GM19043 (cell line): ENCODE measurements around the gene NRXN3.

Experiments
- ATAC-seq: cut with Tn5 transposase; IDR thresholded peaks from one replicate; pipeline ENCODE4 v1.9.1; 2021; ENCODE audit warnings: low read depth; ENCODE audit not compliant: unreplicated experiment

The NRXN3 gene

DNA sequence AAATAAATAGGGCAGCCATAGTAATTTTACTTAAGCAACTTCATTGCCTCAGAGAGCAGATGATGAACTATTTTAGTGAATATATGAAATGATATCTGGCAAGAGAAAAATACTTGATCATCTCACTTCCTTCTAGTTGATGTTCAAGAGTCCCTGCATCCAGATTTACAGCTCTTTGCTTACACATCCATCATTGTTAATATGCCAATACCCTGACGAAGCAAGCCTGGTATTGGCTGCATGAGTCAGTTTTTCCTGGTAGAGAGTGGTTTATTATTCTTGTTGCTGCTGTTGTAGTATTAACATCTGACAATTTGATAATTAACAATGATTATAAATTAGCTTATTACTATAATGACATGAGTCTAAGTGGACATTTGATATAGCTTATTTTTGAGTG is 681.9 kb downstream of the NRXN3 start:
- no peak for ATAC-seq

DNA sequence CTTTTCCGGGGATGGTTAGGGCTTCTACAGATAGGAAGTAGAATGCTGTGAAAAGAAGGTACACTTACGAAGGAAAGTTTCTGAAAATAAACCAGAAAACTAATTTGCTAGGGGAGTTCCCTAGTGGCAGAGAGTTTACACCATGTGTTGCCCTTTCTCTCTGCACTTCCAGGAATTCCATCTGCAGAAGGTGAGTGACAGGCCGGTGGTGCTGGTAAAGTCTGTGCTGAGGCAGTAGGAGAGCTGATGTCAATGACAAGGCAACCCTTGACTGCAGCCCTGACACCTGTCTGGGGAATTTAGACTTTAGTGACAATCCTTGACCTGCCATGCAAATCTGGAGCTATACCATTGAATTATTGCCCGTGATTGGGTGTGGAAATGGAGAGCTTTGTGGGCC is 687.8 kb downstream of the NRXN3 start:
- ATAC-seq, result no peak

DNA sequence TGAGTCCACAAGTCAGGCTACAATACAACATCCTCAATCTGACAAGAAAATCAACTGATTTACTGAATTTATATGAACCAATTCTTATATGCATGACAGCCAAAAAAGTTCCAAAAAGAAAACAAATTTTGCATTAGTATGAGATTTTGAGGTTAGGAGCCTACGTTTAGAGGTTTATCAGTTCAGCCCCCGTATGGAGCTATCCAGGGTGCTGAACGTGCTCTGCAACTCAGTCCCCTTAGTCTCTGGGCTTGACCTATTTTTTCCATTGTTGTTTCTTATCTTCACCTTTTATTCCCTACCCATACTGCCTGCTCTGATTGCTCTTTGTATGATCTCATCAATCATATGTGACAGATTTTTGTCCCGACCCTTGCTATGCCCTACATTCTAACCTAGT is 693.0 kb downstream of the NRXN3 start:
- ATAC-seq, result no peak

DNA sequence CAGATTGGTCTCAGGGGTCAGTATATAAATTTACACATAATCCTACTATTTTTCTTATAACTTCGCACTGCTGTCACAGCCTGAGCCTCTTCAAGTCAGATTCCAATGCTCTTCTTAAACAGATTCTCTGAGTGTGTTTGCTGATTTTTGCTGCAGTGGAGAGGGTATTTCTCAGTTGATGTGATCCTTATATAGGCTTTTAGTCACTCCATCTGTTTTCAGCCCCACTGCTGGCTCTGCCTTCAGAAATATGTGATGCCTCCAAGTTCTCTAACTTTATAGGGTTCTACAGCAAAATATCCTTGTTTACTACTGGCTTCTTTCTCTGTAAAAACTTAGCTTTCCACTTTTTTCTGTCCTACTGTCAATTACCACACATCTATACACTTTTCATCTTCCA is 702.7 kb downstream of the NRXN3 start:
- ATAC-seq, result no peak

DNA sequence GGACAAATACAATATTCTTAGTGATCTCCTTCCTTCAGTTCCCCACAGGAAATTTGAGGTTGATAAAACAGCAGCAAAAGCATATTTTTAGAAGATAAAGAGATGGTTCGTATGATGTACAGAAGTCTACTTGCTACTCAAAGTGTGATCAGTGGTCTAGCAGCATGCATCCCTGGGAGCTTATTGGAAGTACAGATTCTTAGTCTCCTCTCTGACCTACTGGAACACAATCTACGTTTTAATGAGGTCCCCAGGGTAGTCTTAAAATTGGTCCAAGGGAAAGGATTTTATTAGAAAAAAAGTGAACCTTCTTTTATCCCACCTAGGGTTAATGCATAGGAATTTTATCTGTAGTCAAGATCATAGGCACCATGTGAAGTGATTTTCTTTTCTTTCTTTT is 703.4 kb downstream of the NRXN3 start:
- ATAC-seq, result no peak

DNA sequence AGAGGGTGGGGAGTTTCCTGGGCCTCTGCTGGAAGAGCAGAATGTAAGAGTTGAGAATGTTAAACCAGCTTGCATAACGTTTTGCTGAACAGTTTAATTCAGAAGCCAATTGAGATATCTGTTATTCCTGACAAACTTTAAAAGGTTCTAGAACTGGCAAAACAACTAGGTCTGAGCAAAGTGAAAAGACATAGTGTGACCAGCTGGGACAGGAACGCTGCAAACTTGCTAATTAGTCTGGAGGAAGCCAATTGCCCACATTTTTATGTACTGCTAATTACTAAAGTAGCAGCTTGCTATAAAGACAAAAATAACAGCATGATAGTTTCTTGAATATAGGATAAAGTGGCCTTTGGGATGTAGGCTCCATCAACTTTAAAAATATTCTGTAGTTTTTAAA is 704.9 kb downstream of the NRXN3 start:
- no peak for ATAC-seq

GRCh38 chr14:78885884-78886283 is 715.7 kb downstream of the NRXN3 start:
- ATAC-seq, result no peak

GRCh38 chr14:78897443-78897842 is 727.3 kb downstream of the NRXN3 start:
- no peak for ATAC-seq

GRCh38 chr14:78902010-78902623 is 731.9 kb downstream of the NRXN3 start:
- ATAC-seq, result no peak

GRCh38 chr14:78904094-78904493 is 733.9 kb downstream of the NRXN3 start:
- ATAC-seq, result no peak

DNA sequence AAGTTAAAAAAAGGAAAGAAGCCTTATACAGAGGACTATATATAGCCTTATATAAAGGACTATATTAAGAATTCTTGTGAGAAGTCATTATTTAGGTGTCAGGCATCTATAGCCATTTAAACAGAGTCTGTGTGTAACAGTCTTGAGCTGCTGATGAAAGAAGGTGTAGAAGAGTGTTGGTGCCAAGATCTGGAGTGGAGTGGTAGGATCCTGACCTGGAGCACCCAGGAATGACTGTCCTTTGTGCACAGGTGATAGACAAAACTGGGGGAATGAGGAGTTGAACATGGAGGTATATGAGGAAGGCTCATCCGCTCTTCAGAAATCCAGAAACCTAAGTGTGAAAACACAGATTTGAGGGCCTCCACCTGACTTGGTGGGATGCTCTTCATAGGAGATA is 747.3 kb downstream of the NRXN3 start:
- ATAC-seq, result no peak

DNA sequence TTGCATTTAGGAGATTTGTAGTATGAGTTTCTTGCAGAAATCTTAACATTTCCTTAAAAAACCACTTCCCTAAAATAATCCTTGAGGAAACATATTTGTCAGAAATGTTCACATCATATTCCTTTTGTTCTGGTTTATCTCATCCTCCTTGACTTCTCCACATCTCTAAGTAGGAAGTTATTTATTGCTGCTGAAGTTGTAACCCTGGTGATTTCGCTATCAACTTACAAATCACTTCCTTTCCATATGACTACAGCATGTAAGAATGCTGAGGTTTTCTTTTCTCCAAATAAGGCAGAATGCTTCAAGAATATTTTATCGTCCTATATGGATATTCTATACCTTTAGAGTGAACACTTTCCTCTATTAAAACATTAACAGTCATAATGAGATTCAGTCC is 751.7 kb downstream of the NRXN3 start:
- no peak for ATAC-seq

GRCh38 chr14:78927261-78927660 is 757.1 kb downstream of the NRXN3 start:
- ATAC-seq, result no peak

- no peak for ATAC-seq
These were observed 763.0 kb downstream of the NRXN3 start for GRCh38 chr14:78933166-78933565.

DNA sequence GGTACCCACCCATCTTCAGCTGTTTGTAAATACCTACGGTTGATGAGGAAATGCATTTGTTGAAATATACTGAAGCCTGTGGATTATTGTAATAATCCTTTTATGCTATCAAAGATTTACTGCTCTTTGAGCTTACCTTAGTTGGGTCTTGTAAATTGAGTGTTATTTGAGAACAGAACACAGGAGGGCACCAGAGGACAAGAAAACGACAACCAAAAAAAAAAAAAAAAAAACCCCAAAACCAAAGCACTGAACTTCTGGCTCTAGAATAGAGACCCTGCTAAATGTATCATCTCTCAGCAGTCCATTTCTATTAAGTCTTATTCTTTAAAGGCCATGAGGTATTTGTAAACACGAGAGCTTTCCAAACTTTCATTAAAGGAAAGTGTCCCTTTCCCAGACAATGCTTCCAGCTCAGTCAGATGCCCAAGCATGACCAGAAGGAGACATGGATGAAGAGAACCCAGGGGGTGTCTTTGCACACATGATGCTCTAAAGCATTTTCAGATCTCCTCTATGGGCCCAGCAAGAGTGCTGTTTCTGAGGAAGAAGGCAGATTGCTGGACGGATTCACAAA is 763.9 kb downstream of the NRXN3 start:
- ATAC-seq, result no peak

DNA sequence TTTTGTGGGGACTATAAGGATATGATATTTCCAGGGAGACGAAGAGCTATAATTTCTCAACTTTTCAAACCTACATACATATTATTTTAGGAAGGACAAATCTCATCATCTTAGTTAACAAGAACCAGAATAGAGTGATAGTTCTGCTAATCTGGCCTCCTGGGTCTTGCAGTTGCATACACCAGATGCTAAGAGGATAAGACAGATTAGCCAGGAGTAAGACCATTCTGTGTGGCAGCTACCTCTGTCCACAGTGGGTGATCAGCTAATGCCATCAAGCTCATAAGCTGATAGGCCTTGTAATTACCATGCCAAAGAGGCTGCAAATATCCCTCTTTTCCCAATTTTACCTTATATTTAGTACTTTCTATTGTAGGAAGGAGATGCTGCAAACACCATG is 776.8 kb downstream of the NRXN3 start:
- no peak for ATAC-seq

- no peak for ATAC-seq
These were observed 777.5 kb downstream of the NRXN3 start for GRCh38 chr14:78947681-78948080.

DNA sequence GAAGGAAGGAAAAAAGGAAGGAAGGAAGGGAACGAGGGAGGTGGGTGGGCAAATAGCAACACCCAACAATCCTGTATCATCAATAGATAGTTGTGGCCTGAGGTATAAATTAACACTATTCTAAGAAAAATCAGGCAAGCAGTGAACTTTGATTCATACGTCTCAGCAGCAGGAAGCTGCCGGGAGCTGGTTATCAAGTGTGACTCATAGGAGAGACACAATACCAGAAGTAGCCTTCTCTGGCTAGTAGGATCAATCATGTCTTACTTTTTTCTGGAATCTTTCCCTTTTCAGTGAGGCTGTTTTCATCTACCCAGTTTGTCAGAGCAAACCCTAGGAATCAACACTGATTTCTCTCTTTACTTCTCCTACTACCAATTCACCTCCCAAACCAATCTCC is 780.5 kb downstream of the NRXN3 start:
- no peak for ATAC-seq

DNA sequence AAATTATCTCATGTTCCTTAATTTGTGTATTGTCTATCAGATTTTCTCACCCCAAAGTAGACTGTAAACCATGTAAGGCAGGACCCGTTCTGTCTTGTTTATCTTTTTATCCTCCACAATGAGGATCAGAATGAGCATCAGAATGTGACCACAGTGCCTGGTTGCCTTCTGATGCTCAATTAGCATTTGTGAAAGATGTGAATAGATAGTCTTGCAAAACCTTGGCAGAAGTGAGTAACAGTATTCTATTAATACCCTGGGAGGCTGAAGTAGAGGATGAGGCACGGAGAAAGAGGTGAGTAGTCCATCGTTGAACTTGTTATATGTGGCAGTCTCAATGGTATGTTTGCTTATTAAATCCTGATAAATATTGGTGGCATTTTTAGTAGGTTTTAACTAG is 781.4 kb downstream of the NRXN3 start:
- no peak for ATAC-seq

GRCh38 chr14:78959674-78960264 is 789.6 kb downstream of the NRXN3 start:
- peak; percentile 79 for ATAC-seq

DNA sequence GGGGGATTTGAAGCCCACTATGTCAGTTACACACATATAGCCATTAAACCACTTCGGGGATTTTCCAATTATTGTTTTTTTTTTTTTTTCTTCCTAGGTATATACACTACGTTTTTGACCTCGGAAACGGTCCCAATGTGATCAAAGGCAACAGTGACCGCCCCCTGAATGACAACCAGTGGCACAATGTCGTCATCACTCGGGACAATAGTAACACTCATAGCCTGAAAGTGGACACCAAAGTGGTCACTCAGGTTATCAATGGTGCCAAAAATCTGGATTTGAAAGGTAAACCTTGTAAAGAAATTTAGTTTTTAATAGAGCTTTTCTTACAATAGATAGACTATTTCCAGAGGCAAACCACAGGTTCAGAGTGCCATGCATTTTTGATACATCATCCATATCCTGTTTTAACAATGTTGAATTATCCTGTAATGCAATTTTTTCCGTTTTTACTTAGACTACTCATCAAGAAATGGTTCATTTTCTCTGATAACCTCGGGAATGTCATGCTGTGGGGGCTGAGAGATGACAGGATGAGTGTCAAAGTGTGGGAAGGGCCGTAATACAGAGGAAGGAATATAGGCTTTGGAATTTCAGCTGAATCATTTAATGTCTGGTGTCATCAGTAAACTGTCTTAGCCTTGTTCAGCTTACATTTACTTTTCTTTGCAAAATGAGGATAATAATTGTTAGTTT is 797.1 kb downstream of the NRXN3 start:
- no peak for ATAC-seq

DNA sequence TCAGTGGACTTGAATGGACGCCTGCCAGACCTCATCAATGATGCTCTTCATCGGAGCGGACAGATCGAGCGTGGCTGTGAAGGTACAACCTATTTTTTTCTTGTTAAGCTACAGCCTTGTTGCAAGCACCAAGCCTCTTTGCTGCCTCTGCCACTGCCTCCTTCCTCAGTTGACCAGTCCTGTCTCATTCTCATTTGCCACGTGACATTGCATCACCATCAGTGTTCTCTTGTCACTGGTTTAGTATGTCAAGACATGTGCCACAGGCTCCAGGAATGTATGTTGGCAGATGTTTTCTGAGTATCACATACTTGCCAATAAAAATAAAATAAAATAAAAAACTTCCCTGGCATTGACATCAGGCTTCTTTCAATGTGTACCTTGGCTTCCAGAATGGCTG is 798.1 kb downstream of the NRXN3 start:
- no peak for ATAC-seq
